ENCODE results near the gene TPO.

Gene TPO

GRCh38 chr2:1501038-1501851 is 88.0 kb downstream of the TPO start:
- no peak for DNase-seq
- no peaks in the 10 kb centered on the region for H3K27me3 ChIP-seq (replicated peaks; ENCODE audit: insufficient read depth, low read length)
- H3K4me1 ChIP-seq (ENCODE audit: low read length): no peaks in the 10 kb centered on the region
- no peaks in the 10 kb centered on the region for H4K20me1 ChIP-seq (ENCODE audit: insufficient read depth, low read length)
- no peaks in the 10 kb centered on the region for H3K9me2 ChIP-seq (replicated peaks; ENCODE audit: insufficient read depth, low read length)
- no peaks in the 10 kb centered on the region for H3K79me2 ChIP-seq (ENCODE audit: low read length)
- H3K4me3 ChIP-seq (ENCODE audit: low read length): no peak overlapping the region
- no peak overlapping the region for H2AFZ ChIP-seq (ENCODE audit: low read length)
- H3K36me3 ChIP-seq (replicated peaks; ENCODE audit: insufficient read depth, low read length): no peaks in the 10 kb centered on the region
- no peaks in the 10 kb centered on the region for H3K9me3 ChIP-seq (replicated peaks; ENCODE audit: insufficient read depth, low read length)
- H3K9ac ChIP-seq (ENCODE audit: low read length): no peak overlapping the region
- H3K27ac ChIP-seq (ENCODE audit: low read length): no peak overlapping the region
- H3K4me2 ChIP-seq (ENCODE audit: low read depth, low read length): no peak overlapping the region
- H3F3A ChIP-seq (ENCODE audit: insufficient read depth, low read length): no peaks in the 10 kb centered on the region
- no peak for TF ChIP-seq CTCF (IDR thresholded peaks at IDR 0.05; ENCODE audit: low read length)
- no peak for TF ChIP-seq EZH2 (optimal IDR thresholded peaks at IDR 0.05; ENCODE audit: low read depth, low read length)
- no peak for TF ChIP-seq EZH2phosphoT487 (IDR thresholded peaks at IDR 0.05; ENCODE audit: low read length)

- no peaks in the 10 kb centered on the region for H3F3A ChIP-seq (ENCODE audit: insufficient read depth, low read length)
- TF ChIP-seq EZH2phosphoT487 (IDR thresholded peaks at IDR 0.05; ENCODE audit: low read length): no peak
- TF ChIP-seq EZH2 (optimal IDR thresholded peaks at IDR 0.05; ENCODE audit: low read depth, low read length): no peak
- no peak for TF ChIP-seq CTCF (IDR thresholded peaks at IDR 0.05; ENCODE audit: low read length)
- no peak overlapping the region for H3K4me3 ChIP-seq (ENCODE audit: low read length)
- H3K9me3 ChIP-seq (replicated peaks; ENCODE audit: insufficient read depth, low read length): no peaks in the 10 kb centered on the region
- no peaks in the 10 kb centered on the region for H3K36me3 ChIP-seq (replicated peaks; ENCODE audit: insufficient read depth, low read length)
- no peak overlapping the region for H3K4me2 ChIP-seq (ENCODE audit: low read depth, low read length)
- no peaks in the 10 kb centered on the region for H3K79me2 ChIP-seq (ENCODE audit: low read length)
- no peaks in the 10 kb centered on the region for H3K9me2 ChIP-seq (replicated peaks; ENCODE audit: insufficient read depth, low read length)
- H3K27me3 ChIP-seq (replicated peaks; ENCODE audit: insufficient read depth, low read length): no peaks in the 10 kb centered on the region
- H2AFZ ChIP-seq (ENCODE audit: low read length): no peak overlapping the region
- no peak for DNase-seq
- H3K4me1 ChIP-seq (ENCODE audit: low read length): no peaks in the 10 kb centered on the region
- no peak overlapping the region for H3K9ac ChIP-seq (ENCODE audit: low read length)
- H3K27ac ChIP-seq (ENCODE audit: low read length): no peak overlapping the region
- H4K20me1 ChIP-seq (ENCODE audit: insufficient read depth, low read length): no peaks in the 10 kb centered on the region
Observed at GRCh38 chr2:1501991-1502390, 88.7 kb downstream of the TPO start.

GRCh38 chr2:1502891-1503304 is 89.6 kb downstream of the TPO start:
- Histone ChIP-seq H2AFZ (ENCODE audit: low read length) (no peak overlapping the region), H3K4me1 (ENCODE audit: low read length) (no peaks in the 10 kb centered on the region), H3K4me3 (ENCODE audit: low read length) (no peak overlapping the region), H3K27ac (ENCODE audit: low read length) (no peak overlapping the region), H3F3A (ENCODE audit: insufficient read depth, low read length) (no peaks in the 10 kb centered on the region), H3K9me2 (replicated peaks; ENCODE audit: insufficient read depth, low read length) (no peaks in the 10 kb centered on the region), H4K20me1 (ENCODE audit: insufficient read depth, low read length) (no peaks in the 10 kb centered on the region), H3K79me2 (ENCODE audit: low read length) (no peaks in the 10 kb centered on the region), H3K9ac (ENCODE audit: low read length) (no peak overlapping the region), H3K4me2 (ENCODE audit: low read depth, low read length) (no peak overlapping the region), H3K9me3 (replicated peaks; ENCODE audit: insufficient read depth, low read length) (no peaks in the 10 kb centered on the region), H3K27me3 (replicated peaks; ENCODE audit: insufficient read depth, low read length) (no peaks in the 10 kb centered on the region), H3K36me3 (replicated peaks; ENCODE audit: insufficient read depth, low read length) (no peaks in the 10 kb centered on the region)
- no peak for DNase-seq
- TF ChIP-seq EZH2phosphoT487 (IDR thresholded peaks at IDR 0.05; ENCODE audit: low read length) (no peak), EZH2 (optimal IDR thresholded peaks at IDR 0.05; ENCODE audit: low read depth, low read length) (no peak), CTCF (IDR thresholded peaks at IDR 0.05; ENCODE audit: low read length) (no peak)

Measured in MM.1S (cell line).